Vagina (tissue), 2 donors: ENCODE results near the gene CALML3.

ENCODE experiments used
- POLR2A ChIP-seq, 2 donors: fragments of 450-650 bp; IDR thresholded peaks; one replicate each; pipeline ENCODE4 v1.6.1; 2017; ENCODE audit warnings: antibody characterized with exemption in 2 of 2, mild to moderate bottlenecking in 2 of 2, moderate library complexity in 2 of 2
- POLR2AphosphoS5 ChIP-seq, 2 donors: sonication (generic); formaldehyde crosslinking; IDR thresholded peaks; one replicate each; pipeline ENCODE4 v1.9.0; 2017; ENCODE audit warnings: antibody characterized with exemption in 2 of 2, mild to moderate bottlenecking in 2 of 2, low read depth in 1 of 2; ENCODE audit not compliant: insufficient read depth in 1 of 2
- TF ChIP-seq, protein P1 (sequence below), 3 experiments: fragments of 450-650 bp in 2 of 3; fragments of 200-600 bp in 1 of 3; sonication (generic) in 1 of 3; IDR thresholded peaks; one replicate each; pipeline ENCODE4 v1.5.1; 2017 to 2019; ENCODE audit warnings: antibody characterized with exemption in 3 of 3, mild to moderate bottlenecking in 2 of 3, moderate library complexity in 2 of 3

GRCh38 chr10:5478694-5479305 lies 46.0 kb upstream of the CALML3 start:
- TF ChIP-seq, protein P1, sequence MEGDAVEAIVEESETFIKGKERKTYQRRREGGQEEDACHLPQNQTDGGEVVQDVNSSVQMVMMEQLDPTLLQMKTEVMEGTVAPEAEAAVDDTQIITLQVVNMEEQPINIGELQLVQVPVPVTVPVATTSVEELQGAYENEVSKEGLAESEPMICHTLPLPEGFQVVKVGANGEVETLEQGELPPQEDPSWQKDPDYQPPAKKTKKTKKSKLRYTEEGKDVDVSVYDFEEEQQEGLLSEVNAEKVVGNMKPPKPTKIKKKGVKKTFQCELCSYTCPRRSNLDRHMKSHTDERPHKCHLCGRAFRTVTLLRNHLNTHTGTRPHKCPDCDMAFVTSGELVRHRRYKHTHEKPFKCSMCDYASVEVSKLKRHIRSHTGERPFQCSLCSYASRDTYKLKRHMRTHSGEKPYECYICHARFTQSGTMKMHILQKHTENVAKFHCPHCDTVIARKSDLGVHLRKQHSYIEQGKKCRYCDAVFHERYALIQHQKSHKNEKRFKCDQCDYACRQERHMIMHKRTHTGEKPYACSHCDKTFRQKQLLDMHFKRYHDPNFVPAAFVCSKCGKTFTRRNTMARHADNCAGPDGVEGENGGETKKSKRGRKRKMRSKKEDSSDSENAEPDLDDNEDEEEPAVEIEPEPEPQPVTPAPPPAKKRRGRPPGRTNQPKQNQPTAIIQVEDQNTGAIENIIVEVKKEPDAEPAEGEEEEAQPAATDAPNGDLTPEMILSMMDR (IDR thresholded peaks at IDR 0.05) = no peak
- no peak for TF ChIP-seq POLR2A (IDR thresholded peaks at IDR 0.05)
- TF ChIP-seq POLR2AphosphoS5 (IDR thresholded peaks at IDR 0.05; ENCODE audit: insufficient read depth in 1 of 2, low read depth in 1 of 2) = no peak
